ENCODE data around the gene EBF3.
"Not testable (repeated sequence)": the region's sequence is repeated elsewhere in the genome, so short reads cannot be mapped to it uniquely, and the experiment has no call there.

Gene EBF3

GRCh38 chr10:129926066-129927055, 37.7 kb downstream of the EBF3 start:
- DNase-seq, result no peak

- no peak for DNase-seq
These were observed 39.5 kb downstream of the EBF3 start for GRCh38 chr10:129924375-129925085.

GRCh38 chr10:129922598-129923123, 41.4 kb downstream of the EBF3 start:
- DNase-seq, result no peak

GRCh38 chr10:129921801-129922597, 42.1 kb downstream of the EBF3 start:
- no peak for DNase-seq

GRCh38 chr10:129921065-129921670, 42.9 kb downstream of the EBF3 start:
- no peak for DNase-seq

GRCh38 chr10:129920187-129920586, 43.9 kb downstream of the EBF3 start:
- not testable (repeated sequence) for DNase-seq

GRCh38 chr10:129919358-129919757, 44.7 kb downstream of the EBF3 start:
- DNase-seq, result no peak

- DNase-seq, result no peak
These were observed 45.2 kb downstream of the EBF3 start for GRCh38 chr10:129918836-129919235.

GRCh38 chr10:129918401-129918800, 45.7 kb downstream of the EBF3 start:
- DNase-seq, result no peak

GRCh38 chr10:129917936-129918335, 46.1 kb downstream of the EBF3 start:
- no peak for DNase-seq

GRCh38 chr10:129916506-129916995, 47.5 kb downstream of the EBF3 start:
- no peak for DNase-seq

GRCh38 chr10:129915526-129916378, 48.3 kb downstream of the EBF3 start:
- no peak for DNase-seq

GRCh38 chr10:129914960-129915359, 49.1 kb downstream of the EBF3 start:
- no peak for DNase-seq

- no peak for DNase-seq
These were observed 49.8 kb downstream of the EBF3 start for GRCh38 chr10:129914153-129914855.

- DNase-seq, result no peak
These were observed 50.9 kb downstream of the EBF3 start for GRCh38 chr10:129912986-129913695.

GRCh38 chr10:129912166-129912917, 51.7 kb downstream of the EBF3 start:
- no peak for DNase-seq

GRCh38 chr10:129911451-129912165, 52.5 kb downstream of the EBF3 start:
- no peak for DNase-seq

GRCh38 chr10:129910861-129911260, 53.2 kb downstream of the EBF3 start:
- DNase-seq, result no peak

Data from inflammatory macrophage treated with lipopolysaccharide for 1 hour (primary cell).